ENCODE data around the gene INIP. TPM values are rescaled to one million over a fixed set of nuclear protein-coding genes. Genes with fewer than 3 reads are reported as not detected.

INIP gene
- total RNA-seq, 2 experiments from 2014 or later, result 7.8 to 9.1 TPM

DNA sequence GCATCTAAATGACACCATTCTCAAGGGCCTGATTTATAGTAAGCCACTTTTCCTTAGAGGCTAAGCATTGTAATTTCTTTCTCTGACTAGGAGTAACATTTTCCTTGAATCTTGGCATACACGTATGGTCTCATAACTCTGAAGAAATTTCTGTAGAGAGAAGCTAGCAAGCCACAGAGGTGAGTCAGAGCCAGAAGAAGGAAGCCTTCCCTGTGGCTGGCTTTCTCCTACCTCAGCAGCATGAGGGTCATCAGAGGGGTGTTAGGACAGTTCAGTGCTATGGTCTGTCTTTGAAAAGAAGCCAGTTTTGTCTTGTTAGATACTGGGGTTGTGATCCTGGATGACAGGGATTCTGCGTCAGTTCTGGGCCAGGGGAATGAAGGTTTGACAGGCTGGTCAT is 35.8 kb upstream of the INIP start:
- ATAC-seq (ENCODE audit: poor library complexity) (no peak), DNase-seq (peak in 2 of 14 experiments; percentile 34 to 37)
- Histone ChIP-seq H3K4me3 (ENCODE audit: low read length) (no peak overlapping the region), H3K27me3 (ENCODE audit: control insufficient read depth in 1 of 2, insufficient read depth in 2 of 2, low read length in 2 of 2) (no peaks in the 10 kb centered on the region), H3K36me3 (ENCODE audit: insufficient read depth, low read length) (no peaks in the 10 kb centered on the region), H3K9me3 (ENCODE audit: control insufficient read depth in 1 of 2, insufficient read depth in 1 of 2, low read length in 2 of 2) (no peaks in the 10 kb centered on the region), H3K27ac (ENCODE audit: low read depth in 1 of 2, low read length in 2 of 2) (no peak overlapping the region), H3K4me1 (ENCODE audit: insufficient read depth, low read length) (peaks cover 72% of the 10 kb centered on the region)
- intact Hi-C loops (cut with DNase I, micrococcal nuclease), result loop anchor here (5.0 to 10.0 kb wide), 3 partner anchors 34 to 859 kb away; partner anchors contain the start of gene UGCG (in 1 of the 2)
- CTCF ChIA-PET, result no interaction called here
- peak overlapping the region; percentile 39 for H3K4me3 Mint-ChIP-seq
- H3K27ac Mint-ChIP-seq, result peak overlapping the region; percentile 7
- no peaks in the 10 kb centered on the region for H3K9me3 Mint-ChIP-seq
- TF ChIP-seq, protein P1, sequence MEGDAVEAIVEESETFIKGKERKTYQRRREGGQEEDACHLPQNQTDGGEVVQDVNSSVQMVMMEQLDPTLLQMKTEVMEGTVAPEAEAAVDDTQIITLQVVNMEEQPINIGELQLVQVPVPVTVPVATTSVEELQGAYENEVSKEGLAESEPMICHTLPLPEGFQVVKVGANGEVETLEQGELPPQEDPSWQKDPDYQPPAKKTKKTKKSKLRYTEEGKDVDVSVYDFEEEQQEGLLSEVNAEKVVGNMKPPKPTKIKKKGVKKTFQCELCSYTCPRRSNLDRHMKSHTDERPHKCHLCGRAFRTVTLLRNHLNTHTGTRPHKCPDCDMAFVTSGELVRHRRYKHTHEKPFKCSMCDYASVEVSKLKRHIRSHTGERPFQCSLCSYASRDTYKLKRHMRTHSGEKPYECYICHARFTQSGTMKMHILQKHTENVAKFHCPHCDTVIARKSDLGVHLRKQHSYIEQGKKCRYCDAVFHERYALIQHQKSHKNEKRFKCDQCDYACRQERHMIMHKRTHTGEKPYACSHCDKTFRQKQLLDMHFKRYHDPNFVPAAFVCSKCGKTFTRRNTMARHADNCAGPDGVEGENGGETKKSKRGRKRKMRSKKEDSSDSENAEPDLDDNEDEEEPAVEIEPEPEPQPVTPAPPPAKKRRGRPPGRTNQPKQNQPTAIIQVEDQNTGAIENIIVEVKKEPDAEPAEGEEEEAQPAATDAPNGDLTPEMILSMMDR (IDR thresholded peaks at IDR 0.05), result no peak
- H3K27me3 Mint-ChIP-seq, result no peaks in the 10 kb centered on the region
- POLR2A ChIA-PET, result no interaction called here
- no peaks in the 10 kb centered on the region for H3K36me3 Mint-ChIP-seq (ENCODE audit: low read depth)
- H3K4me1 Mint-ChIP-seq (ENCODE audit: low read depth), result peaks cover 74% of the 10 kb centered on the region

DNA sequence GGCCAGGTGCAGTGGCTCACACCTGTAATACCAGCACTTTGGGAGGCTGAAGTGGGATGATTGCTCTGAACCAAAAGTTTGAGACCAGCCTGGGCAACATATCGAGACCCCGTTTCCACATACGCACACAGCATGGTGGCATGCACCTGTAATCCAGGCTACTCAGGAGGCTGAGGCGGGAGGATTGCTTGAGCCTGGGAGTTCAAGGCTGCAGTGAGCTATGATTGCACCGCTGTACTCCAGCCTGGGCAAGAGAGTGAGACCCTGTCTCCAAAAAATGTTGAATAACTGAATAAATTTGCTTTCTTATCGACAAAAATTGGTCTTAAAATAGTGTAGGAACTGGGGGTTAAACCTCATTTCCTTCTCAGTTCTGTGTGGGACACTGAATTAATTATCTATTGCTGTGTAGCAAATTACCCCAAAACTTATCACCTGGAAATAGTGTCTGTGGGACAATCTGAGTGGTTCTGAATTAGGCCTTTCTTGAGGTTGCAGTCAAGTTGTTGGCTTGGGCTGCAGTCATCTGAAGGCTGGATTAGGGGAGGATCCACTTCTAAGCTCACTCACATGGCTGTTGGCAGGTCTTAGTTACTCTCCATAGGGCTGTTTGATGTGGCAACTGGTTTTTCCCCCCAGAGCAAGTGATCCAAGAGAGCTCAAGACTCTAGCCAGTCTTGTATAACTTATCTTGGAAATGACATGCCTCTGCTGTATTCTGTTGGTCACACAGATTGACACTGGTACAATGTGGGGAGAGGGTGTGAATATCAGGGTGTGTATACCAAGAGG is 34.6 kb upstream of the INIP start:
- Mint-ChIP-seq H3K9me3 (no peaks in the 10 kb centered on the region), H3K4me3 (peak overlapping the region; percentile 91), H3K27me3 (no peaks in the 10 kb centered on the region), H3K36me3 (ENCODE audit: low read depth) (no peaks in the 10 kb centered on the region), H3K27ac (peak overlapping the region; percentile 79), H3K4me1 (ENCODE audit: low read depth) (peaks cover 70% of the 10 kb centered on the region)
- peaks cover 66% of the 10 kb centered on the region for H3K4me1 ChIP-seq (ENCODE audit: insufficient read depth, low read length)
- no peaks in the 10 kb centered on the region for H3K27me3 ChIP-seq (ENCODE audit: control insufficient read depth in 1 of 2, insufficient read depth in 2 of 2, low read length in 2 of 2)
- H3K27ac ChIP-seq (ENCODE audit: low read depth in 1 of 2, low read length in 2 of 2), result no peak overlapping the region
- no peak overlapping the region for H3K4me3 ChIP-seq (ENCODE audit: low read length)
- CTCF ChIA-PET, result interaction anchor here (1.1 to 1.8 kb wide), 2 partner anchors 40 kb away, joined by 3 to 8 read pairs; no protein-coding TSS in a partner anchor
- intact Hi-C loops (cut with DNase I, micrococcal nuclease), result loop anchor here (5.0 to 10.0 kb wide), 3 partner anchors 35 to 858 kb away; partner anchors contain the start of gene UGCG (in 1 of the 2)
- peak in 2 of 14 experiments; percentile 13 to 20 for DNase-seq
- ATAC-seq (ENCODE audit: poor library complexity), result no peak
- H3K36me3 ChIP-seq (ENCODE audit: insufficient read depth, low read length), result no peaks in the 10 kb centered on the region
- TF ChIP-seq, protein P1 (IDR thresholded peaks at IDR 0.05), result no peak
- no peaks in the 10 kb centered on the region for H3K9me3 ChIP-seq (ENCODE audit: control insufficient read depth in 1 of 2, insufficient read depth in 1 of 2, low read length in 2 of 2)
- POLR2A ChIA-PET, result no interaction called here

DNA sequence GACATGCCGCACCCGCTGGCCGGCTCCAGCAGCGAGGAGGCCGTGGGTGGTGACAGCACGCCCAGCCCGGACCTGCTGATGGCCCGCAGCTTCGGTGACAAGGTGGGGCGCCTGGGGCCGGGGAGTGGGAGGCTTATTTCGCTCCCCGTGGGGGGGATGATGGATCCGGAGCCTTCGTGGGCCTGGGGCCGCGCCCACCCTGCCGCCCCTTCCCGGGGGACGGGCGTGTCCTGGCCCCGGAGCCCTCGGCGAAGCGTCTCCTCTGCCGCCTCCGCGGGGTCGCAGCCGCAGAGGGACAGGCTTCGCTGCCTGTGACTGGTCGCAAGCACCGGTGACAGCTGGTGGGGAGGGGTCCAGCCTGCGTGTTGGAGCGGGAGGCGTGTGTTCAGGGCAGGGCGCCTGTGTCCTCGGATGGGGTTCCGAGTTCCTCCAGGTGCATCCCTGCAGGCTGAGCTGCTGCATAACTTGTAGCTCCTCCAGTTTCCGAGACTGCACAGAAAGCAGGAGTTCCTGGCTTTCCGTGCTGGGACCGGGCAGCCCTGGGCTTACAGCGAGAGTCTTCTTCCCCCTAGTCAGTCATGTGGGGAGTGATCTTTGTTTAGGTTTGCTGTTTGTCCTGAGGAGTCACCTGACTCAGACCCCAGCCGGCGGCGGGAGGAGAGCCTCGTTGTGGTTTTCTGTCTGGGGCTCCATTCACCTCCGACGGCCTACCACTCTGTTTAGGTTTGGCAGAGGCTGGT is 33.3 kb upstream of the INIP start:
- DNase-seq (peak in 13 of 14 experiments; percentile 11 to 73 (median 36)), ATAC-seq (ENCODE audit: poor library complexity) (peak; percentile 18)
- H3K4me3 Mint-ChIP-seq, result peak overlapping the region; percentile 91
- Histone ChIP-seq H3K27ac (ENCODE audit: low read depth in 1 of 2, low read length in 2 of 2) (no peak overlapping the region), H3K9me3 (ENCODE audit: control insufficient read depth in 1 of 2, insufficient read depth in 1 of 2, low read length in 2 of 2) (no peaks in the 10 kb centered on the region), H3K4me3 (ENCODE audit: low read length) (peak overlapping the region; percentile 81), H3K36me3 (ENCODE audit: insufficient read depth, low read length) (no peaks in the 10 kb centered on the region), H3K4me1 (ENCODE audit: insufficient read depth, low read length) (peaks cover 64% of the 10 kb centered on the region), H3K27me3 (ENCODE audit: control insufficient read depth in 1 of 2, insufficient read depth in 2 of 2, low read length in 2 of 2) (no peaks in the 10 kb centered on the region)
- intact Hi-C loops (cut with DNase I, micrococcal nuclease), result loop anchor here (2.0 to 10.0 kb wide), 4 partner anchors 36 to 856 kb away; partner anchors contain the start of genes KIAA1958 (in 1 of the 2) and UGCG (in 1 of the 2)
- CTCF ChIA-PET, result interaction anchor here (1.2 to 1.8 kb wide), 2 partner anchors 31 to 42 kb away, joined by 3 to 8 read pairs; no protein-coding TSS in a partner anchor
- peak overlapping the region; percentile 79 for H3K27ac Mint-ChIP-seq
- H3K9me3 Mint-ChIP-seq, result no peaks in the 10 kb centered on the region
- no peaks in the 10 kb centered on the region for H3K36me3 Mint-ChIP-seq (ENCODE audit: low read depth)
- peaks cover 69% of the 10 kb centered on the region for H3K4me1 Mint-ChIP-seq (ENCODE audit: low read depth)
- POLR2A ChIA-PET, result interaction anchor here (1.3 to 4.2 kb wide), 5 partner anchors 10 to 371 kb away, joined by 3 to 37 read pairs (median 4); partner anchors contain the start of genes HSDL2, INIP and KIAA1958
- no peaks in the 10 kb centered on the region for H3K27me3 Mint-ChIP-seq
- TF ChIP-seq, protein P1 (IDR thresholded peaks at IDR 0.05), result no peak

Measured in CD4-positive, alpha-beta T cell (primary cell).